Tibial nerve (tissue), 4 donors: Measurements from ENCODE around the gene WASHC4. TPM values are rescaled to one million over a fixed set of nuclear protein-coding genes. Genes with fewer than 3 reads are reported as not detected.

Source experiments
- DNase-seq, 2 donors: peaks; one replicate each; pipeline ENCODE4 v3.0.0-alpha.2; 2019; ENCODE audit warnings: low spot score in 2 of 2
- H3K27ac ChIP-seq, 4 donors: fragments of 200-600 bp; sonication (generic) in 3 of 4; one replicate each; pipeline ENCODE4 v1.5.1; 2017 to 2019; ENCODE audit warnings: mild to moderate bottlenecking in 1 of 4
- H3K27me3 ChIP-seq, 2 donors: fragments of 200-600 bp; sonication (generic) in 1 of 2; one replicate each; pipeline versions ENCODE4 v1.5.1 to v1.6.0; 2017 to 2019
- H3K36me3 ChIP-seq, 3 donors: fragments of 200-600 bp; sonication (generic); one replicate each; pipeline ENCODE4 v1.5.1; 2018 to 2019
- H3K4me1 ChIP-seq, 4 donors: fragments of 200-600 bp; sonication (generic) in 3 of 4; one replicate each; pipeline ENCODE4 v1.5.1; 2017 to 2019
- H3K4me3 ChIP-seq, 4 donors: fragments of 200-600 bp; sonication (generic) in 3 of 4; one replicate each; pipeline ENCODE4 v1.5.1; 2017 to 2019; ENCODE audit warnings: mild to moderate bottlenecking in 1 of 4, moderate library complexity in 1 of 4
- H3K9me3 ChIP-seq, 4 donors: fragments of 200-600 bp; sonication (generic) in 3 of 4; one replicate each; pipeline ENCODE4 v1.5.1; 2017 to 2019
- EP300 ChIP-seq, 2 donors: sonication (generic); formaldehyde crosslinking; IDR thresholded peaks; one replicate each; pipeline ENCODE4 v1.6.1; 2017; ENCODE audit warnings: antibody characterized with exemption in 2 of 2, mild to moderate bottlenecking in 1 of 2
- POLR2A ChIP-seq, 2 donors: fragments of 450-650 bp; IDR thresholded peaks; one replicate each; pipeline ENCODE4 v1.6.1; 2017; ENCODE audit warnings: antibody characterized with exemption in 2 of 2, mild to moderate bottlenecking in 2 of 2, moderate library complexity in 2 of 2
- WGBS, 2 donors: methylation state at CpG; one replicate each; pipeline ENCODE4 v1.1.5; 2018; 5-methylcytosine and 5-hydroxymethylcytosine counted together
- total RNA-seq, 4 donors: library from RNA; depleted of rRNA; stranded (reverse); fragments of >200 nt; gene quantifications; one replicate each; pipeline ENCODE4 v1.1.0, GENCODE V29; 2016
- TF ChIP-seq, protein P1 (sequence below), 5 experiments: fragments of 200-600 bp in 3 of 5; fragments of 450-650 bp in 2 of 5; sonication (generic) in 3 of 5; IDR thresholded peaks; one replicate each; pipeline ENCODE4 v1.5.1; 2016 to 2019; ENCODE audit warnings: antibody characterized with exemption in 5 of 5, mild to moderate bottlenecking in 3 of 5, moderate library complexity in 2 of 5

The WASHC4 gene
- total RNA-seq, 4 donors from 2014 or later = 60.9 to 119 (median 79.9) TPM

GRCh38 chr12:105084251-105085250, 23.0 kb upstream of the WASHC4 start, which contains the start of gene ALDH1L2:
TSS of gene ALDH1L2 (minus strand) at chr12:105084458. CDS start at chr12:105084436, 22 bp downstream.
- no peaks in the 10 kb centered on the region for H3K36me3 ChIP-seq
- peak within 1 kb of the TSS; percentile 48 to 71 (median 62) for H3K4me3 ChIP-seq
- DNase-seq = peak; percentile 74 to 79
- H3K4me1 ChIP-seq = peaks cover 0 to 15% (median 2%) of the 10 kb centered on the region in 4 donors
- 33 to 45% methylated on average over 37 to 55 of the region's 75 CpGs for WGBS, 2 donors
- H3K9me3 ChIP-seq = no peaks in the 10 kb centered on the region
- H3K27me3 ChIP-seq = no peaks in the 10 kb centered on the region
- TF ChIP-seq, protein P1, sequence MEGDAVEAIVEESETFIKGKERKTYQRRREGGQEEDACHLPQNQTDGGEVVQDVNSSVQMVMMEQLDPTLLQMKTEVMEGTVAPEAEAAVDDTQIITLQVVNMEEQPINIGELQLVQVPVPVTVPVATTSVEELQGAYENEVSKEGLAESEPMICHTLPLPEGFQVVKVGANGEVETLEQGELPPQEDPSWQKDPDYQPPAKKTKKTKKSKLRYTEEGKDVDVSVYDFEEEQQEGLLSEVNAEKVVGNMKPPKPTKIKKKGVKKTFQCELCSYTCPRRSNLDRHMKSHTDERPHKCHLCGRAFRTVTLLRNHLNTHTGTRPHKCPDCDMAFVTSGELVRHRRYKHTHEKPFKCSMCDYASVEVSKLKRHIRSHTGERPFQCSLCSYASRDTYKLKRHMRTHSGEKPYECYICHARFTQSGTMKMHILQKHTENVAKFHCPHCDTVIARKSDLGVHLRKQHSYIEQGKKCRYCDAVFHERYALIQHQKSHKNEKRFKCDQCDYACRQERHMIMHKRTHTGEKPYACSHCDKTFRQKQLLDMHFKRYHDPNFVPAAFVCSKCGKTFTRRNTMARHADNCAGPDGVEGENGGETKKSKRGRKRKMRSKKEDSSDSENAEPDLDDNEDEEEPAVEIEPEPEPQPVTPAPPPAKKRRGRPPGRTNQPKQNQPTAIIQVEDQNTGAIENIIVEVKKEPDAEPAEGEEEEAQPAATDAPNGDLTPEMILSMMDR (IDR thresholded peaks at IDR 0.05) = no peak
- TF ChIP-seq POLR2A (IDR thresholded peaks at IDR 0.05) (no peak), EP300 (IDR thresholded peaks at IDR 0.05) (no peak)
- H3K27ac ChIP-seq = peak within 1 kb of the TSS in 3 of 4 donors; percentile 2 to 77 (median 45)

DNA sequence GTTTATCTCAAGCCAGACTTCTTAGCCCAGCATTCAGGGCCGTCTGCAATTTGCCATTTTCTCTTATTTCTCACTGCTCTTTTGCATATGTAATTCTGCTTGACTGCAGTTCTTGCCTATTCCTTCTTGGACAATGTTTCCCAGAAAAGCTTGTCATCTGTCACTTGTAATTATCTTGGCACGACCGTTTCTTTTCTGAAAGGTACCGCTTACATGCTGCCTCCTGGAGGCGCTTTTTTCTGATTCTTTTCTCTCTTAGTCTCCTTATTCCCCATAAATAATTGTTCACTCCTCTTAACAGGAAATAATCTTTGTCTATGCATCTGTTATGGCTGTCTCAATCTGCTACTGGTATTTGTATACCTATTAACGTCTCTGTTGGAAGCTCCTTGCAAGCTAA, 22.0 kb upstream of the WASHC4 start:
- no peak overlapping the region for H3K4me3 ChIP-seq
- H3K27me3 ChIP-seq = no peaks in the 10 kb centered on the region
- no peaks in the 10 kb centered on the region for H3K9me3 ChIP-seq
- H3K27ac ChIP-seq = no peak overlapping the region
- no peak for DNase-seq
- TF ChIP-seq EP300 (IDR thresholded peaks at IDR 0.05) (no peak), POLR2A (IDR thresholded peaks at IDR 0.05) (no peak)
- TF ChIP-seq, protein P1 (IDR thresholded peaks at IDR 0.05) = no peak
- peaks cover 0 to 15% (median 2%) of the 10 kb centered on the region in 4 donors for H3K4me1 ChIP-seq
- H3K36me3 ChIP-seq = no peaks in the 10 kb centered on the region
- 80 to 85% methylated on average over 6 of the region's 6 CpGs for WGBS, 2 donors

DNA sequence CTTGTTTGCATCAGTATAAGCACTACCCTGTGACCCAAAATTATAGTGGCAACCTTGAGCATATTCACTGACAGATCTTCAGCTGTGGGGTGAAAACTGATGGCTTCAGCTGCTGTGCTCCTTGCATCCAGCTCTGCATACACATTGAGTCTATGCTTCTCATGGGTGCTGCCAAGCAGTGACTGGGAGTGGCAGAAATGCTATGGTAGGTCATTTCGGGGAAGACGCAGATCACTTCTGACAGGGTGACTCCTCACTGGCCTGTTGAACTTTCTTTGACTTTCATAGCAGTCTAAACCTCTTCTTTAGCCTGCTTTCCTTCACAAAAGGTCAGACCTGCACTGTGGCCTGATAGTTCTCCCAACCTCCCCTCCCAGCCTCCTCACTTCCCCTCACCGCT, 17.7 kb upstream of the WASHC4 start:
- TF ChIP-seq EP300 (IDR thresholded peaks at IDR 0.05) (no peak), POLR2A (IDR thresholded peaks at IDR 0.05) (no peak)
- TF ChIP-seq, protein P1 (IDR thresholded peaks at IDR 0.05) = no peak
- Histone ChIP-seq H3K36me3 (no peaks in the 10 kb centered on the region), H3K27ac (no peak overlapping the region), H3K4me3 (no peak overlapping the region), H3K27me3 (peaks cover 0 to 6% of the 10 kb centered on the region in 2 donors), H3K9me3 (peaks cover 0 to 4% (median under 1%) of the 10 kb centered on the region in 4 donors), H3K4me1 (peaks cover 0 to 1% (median 0%) of the 10 kb centered on the region in 4 donors)
- DNase-seq = no peak
- WGBS, 2 donors = 83 to 94% methylated on average over 3 of the region's 3 CpGs

DNA sequence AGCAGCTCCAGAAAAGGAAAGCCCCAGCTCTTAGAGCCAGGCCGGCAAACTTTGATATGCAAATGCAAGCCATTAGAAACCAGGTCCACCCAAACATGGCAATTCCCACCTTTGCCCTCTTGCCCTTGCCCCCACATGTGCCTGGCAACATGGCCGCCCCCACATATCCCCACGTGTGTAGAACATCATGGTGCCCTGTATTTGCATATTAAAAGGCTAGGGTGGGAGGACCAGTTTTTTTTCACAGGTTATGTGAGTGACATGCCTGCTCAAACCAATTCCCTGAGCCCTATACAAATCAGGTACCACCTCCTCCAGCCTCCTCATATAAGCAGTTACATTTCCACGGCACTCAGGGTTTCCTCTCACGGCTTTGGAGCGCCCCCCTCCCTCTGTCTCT, 17.2 kb upstream of the WASHC4 start:
- 72 to 75% methylated on average over 6 of the region's 6 CpGs for WGBS, 2 donors
- no peaks in the 10 kb centered on the region for H3K4me1 ChIP-seq
- no peak overlapping the region for H3K27ac ChIP-seq
- H3K27me3 ChIP-seq = peaks cover 0 to 6% of the 10 kb centered on the region in 2 donors
- H3K9me3 ChIP-seq = peaks cover 0 to 9% (median 2%) of the 10 kb centered on the region in 4 donors
- no peaks in the 10 kb centered on the region for H3K36me3 ChIP-seq
- TF ChIP-seq EP300 (IDR thresholded peaks at IDR 0.05) = no peak
- TF ChIP-seq, protein P1 (IDR thresholded peaks at IDR 0.05) = no peak
- TF ChIP-seq POLR2A (IDR thresholded peaks at IDR 0.05) = no peak
- DNase-seq = no peak
- H3K4me3 ChIP-seq = no peak overlapping the region
